Body of pancreas (tissue), 4 donors: ENCODE measurements around the gene ASB5.

Source experiments
- CTCF ChIP-seq, 7 experiments: fragments of 450-650 bp in 4 of 7; fragments of 200-600 bp in 3 of 7; sonication (generic) in 3 of 7; IDR thresholded peaks; one replicate each; pipeline ENCODE4 v1.5.1; 2016 to 2019; ENCODE audit warnings: antibody characterized with exemption in 7 of 7
- POLR2A ChIP-seq, 3 donors: fragments of 450-650 bp; IDR thresholded peaks; one replicate each; pipeline ENCODE4 v1.6.1; 2016; ENCODE audit warnings: antibody characterized with exemption in 3 of 3, mild to moderate bottlenecking in 2 of 3

GRCh38 chr4:176309772-176310171 lies 40.8 kb upstream of the ASB5 start:
- TF ChIP-seq CTCF (IDR thresholded peaks at IDR 0.05) (no peak), POLR2A (IDR thresholded peaks at IDR 0.05) (no peak)
